ENCODE measurements around the gene SLC38A6.

DNA sequence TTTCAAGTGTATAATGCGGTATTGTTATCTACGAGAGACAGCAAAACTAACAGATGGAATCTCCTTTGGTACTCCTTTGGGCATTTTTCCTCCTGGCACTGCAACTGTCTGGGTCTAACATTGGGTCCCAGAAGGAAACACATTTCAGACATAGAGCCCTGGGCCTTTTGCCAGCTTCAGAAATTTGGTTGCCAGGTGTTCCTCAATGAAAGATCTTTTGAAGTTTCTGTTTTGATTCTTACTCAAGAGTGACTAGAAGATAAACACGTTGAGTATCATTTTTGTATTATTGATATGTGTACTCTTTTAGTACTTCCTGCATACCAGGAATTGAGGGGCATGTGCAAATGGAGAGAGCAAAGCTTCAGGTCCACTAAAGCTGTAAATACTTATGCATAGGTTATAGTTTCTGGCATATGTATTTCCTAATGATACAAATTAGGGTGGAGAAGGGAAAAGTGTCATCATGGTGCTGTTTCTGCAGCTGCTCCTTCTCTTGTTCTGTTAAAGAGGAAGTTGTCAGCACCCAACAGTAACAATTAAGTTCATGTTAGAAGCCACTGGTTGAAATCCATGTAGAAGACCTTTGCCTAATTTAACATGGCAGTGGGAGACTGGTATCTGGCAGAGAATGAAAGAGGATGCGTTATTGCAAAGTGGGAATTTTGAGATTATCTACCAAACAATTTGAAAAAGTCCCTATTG, 53.5 kb downstream of the SLC38A6 start:
- no peak for TF ChIP-seq EZH2 (IDR thresholded peaks at IDR 0.05; ENCODE audit: low read depth, unreplicated experiment)
- TF ChIP-seq, protein P1, sequence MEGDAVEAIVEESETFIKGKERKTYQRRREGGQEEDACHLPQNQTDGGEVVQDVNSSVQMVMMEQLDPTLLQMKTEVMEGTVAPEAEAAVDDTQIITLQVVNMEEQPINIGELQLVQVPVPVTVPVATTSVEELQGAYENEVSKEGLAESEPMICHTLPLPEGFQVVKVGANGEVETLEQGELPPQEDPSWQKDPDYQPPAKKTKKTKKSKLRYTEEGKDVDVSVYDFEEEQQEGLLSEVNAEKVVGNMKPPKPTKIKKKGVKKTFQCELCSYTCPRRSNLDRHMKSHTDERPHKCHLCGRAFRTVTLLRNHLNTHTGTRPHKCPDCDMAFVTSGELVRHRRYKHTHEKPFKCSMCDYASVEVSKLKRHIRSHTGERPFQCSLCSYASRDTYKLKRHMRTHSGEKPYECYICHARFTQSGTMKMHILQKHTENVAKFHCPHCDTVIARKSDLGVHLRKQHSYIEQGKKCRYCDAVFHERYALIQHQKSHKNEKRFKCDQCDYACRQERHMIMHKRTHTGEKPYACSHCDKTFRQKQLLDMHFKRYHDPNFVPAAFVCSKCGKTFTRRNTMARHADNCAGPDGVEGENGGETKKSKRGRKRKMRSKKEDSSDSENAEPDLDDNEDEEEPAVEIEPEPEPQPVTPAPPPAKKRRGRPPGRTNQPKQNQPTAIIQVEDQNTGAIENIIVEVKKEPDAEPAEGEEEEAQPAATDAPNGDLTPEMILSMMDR (conservative IDR thresholded peaks at IDR 0.05; ENCODE audit: low read depth in 2 of 2): no peak
- no peak for TF ChIP-seq CREB1 (CRISPR knock-in tag; IDR thresholded peaks at IDR 0.05; ENCODE audit: low read depth)
- TF ChIP-seq ZNF331 (CRISPR knock-in tag; IDR thresholded peaks at IDR 0.05; ENCODE audit: low read depth): no peak
- TF ChIP-seq EZH2phosphoT487 (IDR thresholded peaks at IDR 0.05; ENCODE audit: unreplicated experiment): no peak
- no peak for TF ChIP-seq POLR2AphosphoS5 (IDR thresholded peaks at IDR 0.05; ENCODE audit: low read depth)
- TF ChIP-seq JUNB (IDR thresholded peaks at IDR 0.05; ENCODE audit: unreplicated experiment): no peak
- TF ChIP-seq STAT1 (IDR thresholded peaks at IDR 0.05; ENCODE audit: unreplicated experiment): no peak
- no peak for TF ChIP-seq ZNF114 (CRISPR knock-in tag; IDR thresholded peaks at IDR 0.05)
- TF ChIP-seq, protein P2, sequence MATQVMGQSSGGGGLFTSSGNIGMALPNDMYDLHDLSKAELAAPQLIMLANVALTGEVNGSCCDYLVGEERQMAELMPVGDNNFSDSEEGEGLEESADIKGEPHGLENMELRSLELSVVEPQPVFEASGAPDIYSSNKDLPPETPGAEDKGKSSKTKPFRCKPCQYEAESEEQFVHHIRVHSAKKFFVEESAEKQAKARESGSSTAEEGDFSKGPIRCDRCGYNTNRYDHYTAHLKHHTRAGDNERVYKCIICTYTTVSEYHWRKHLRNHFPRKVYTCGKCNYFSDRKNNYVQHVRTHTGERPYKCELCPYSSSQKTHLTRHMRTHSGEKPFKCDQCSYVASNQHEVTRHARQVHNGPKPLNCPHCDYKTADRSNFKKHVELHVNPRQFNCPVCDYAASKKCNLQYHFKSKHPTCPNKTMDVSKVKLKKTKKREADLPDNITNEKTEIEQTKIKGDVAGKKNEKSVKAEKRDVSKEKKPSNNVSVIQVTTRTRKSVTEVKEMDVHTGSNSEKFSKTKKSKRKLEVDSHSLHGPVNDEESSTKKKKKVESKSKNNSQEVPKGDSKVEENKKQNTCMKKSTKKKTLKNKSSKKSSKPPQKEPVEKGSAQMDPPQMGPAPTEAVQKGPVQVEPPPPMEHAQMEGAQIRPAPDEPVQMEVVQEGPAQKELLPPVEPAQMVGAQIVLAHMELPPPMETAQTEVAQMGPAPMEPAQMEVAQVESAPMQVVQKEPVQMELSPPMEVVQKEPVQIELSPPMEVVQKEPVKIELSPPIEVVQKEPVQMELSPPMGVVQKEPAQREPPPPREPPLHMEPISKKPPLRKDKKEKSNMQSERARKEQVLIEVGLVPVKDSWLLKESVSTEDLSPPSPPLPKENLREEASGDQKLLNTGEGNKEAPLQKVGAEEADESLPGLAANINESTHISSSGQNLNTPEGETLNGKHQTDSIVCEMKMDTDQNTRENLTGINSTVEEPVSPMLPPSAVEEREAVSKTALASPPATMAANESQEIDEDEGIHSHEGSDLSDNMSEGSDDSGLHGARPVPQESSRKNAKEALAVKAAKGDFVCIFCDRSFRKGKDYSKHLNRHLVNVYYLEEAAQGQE (IDR thresholded peaks at IDR 0.05; ENCODE audit: unreplicated experiment): no peak
